ENCODE data around the gene CDKN2A. TPM values are rescaled to one million over a fixed set of nuclear protein-coding genes. Genes with fewer than 3 reads are reported as not detected.
A peak's percentile ranks its signal among the peaks of the same experiment; 100 is the strongest.

Gene CDKN2A
- total and polyA plus RNA-seq, 7 experiments from 2014 or later = 0.43 to 21.7 (median 0.95) TPM; not detected in 2

GRCh38 chr9:22009506-22009867 is 15.3 kb upstream of the CDKN2A start:
- ATAC-seq (peak; percentile 1), DNase-seq (no peak)
- peaks cover 0 to 18% (median 0%) of the 10 kb centered on the region in 11 donors for H3K9me3 Mint-ChIP-seq
- peaks cover 0 to 20% (median 3%) of the 10 kb centered on the region in 5 donors for H3K36me3 Mint-ChIP-seq
- Histone ChIP-seq H3K36me3 (ENCODE audit: control insufficient read depth in 2 of 3, insufficient read depth in 3 of 3, low read length in 3 of 3) (no peaks in the 10 kb centered on the region), H3K27me3 (ENCODE audit: control insufficient read depth in 2 of 2, insufficient read depth in 2 of 2, low read length in 2 of 2) (peaks cover 3 to 41% of the 10 kb centered on the region in 2 donors), H3K4me3 (ENCODE audit: low read length) (peak overlapping the region; percentile 57), H3K9me3 (ENCODE audit: control insufficient read depth in 2 of 3, low read length in 3 of 3) (no peaks in the 10 kb centered on the region), H3K27ac (ENCODE audit: low read depth, low read length) (no peak overlapping the region), H3K4me1 (ENCODE audit: control insufficient read depth in 2 of 2, insufficient read depth in 2 of 2, low read length in 2 of 2) (peaks cover 9 to 20% of the 10 kb centered on the region in 2 donors)
- ChIA-PET CTCF (interaction anchor here (0.5 to 3.7 kb wide), 6 partner anchors 9 to 442 kb away, joined by 3 to 48 read pairs (median 6); no protein-coding TSS in a partner anchor), POLR2A (no interaction called here)
- peaks cover 61 to 78% (median 65%) of the 10 kb centered on the region in 5 donors for H3K27me3 Mint-ChIP-seq
- intact Hi-C loops (cut with micrococcal nuclease) = loop anchor here (1.0 to 10.0 kb wide), 7 partner anchors 25 to 445 kb away; no protein-coding TSS in a partner anchor
- H3K4me1 Mint-ChIP-seq = peaks cover 17 to 32% (median 23%) of the 10 kb centered on the region in 7 donors
- H3K27ac Mint-ChIP-seq = peak overlapping the region in 1 of 9 donors; percentile 14
- H3K4me3 Mint-ChIP-seq = peak overlapping the region; percentile 25 to 86 (median 69)

GRCh38 chr9:22008717-22009505 is 14.7 kb upstream of the CDKN2A start, which contains the start of gene CDKN2B:
Gene CDKN2B (minus strand): TSS chr9:22009305. CDS start chr9:22008953, 352 bp downstream.
- DNase-seq = peak in 6 of 9 donors; percentile 30 to 82 (median 53)
- H3K36me3 Mint-ChIP-seq = peaks cover 0 to 20% (median 3%) of the 10 kb centered on the region in 5 donors
- peak; percentile 90 for ATAC-seq
- peak within 1 kb of the TSS; percentile 57 for H3K4me3 ChIP-seq (ENCODE audit: low read length)
- CTCF ChIA-PET = interaction anchor here (0.6 to 3.7 kb wide), 9 partner anchors 10 to 816 kb away, joined by 3 to 48 read pairs (median 4); no protein-coding TSS in a partner anchor
- H3K27ac ChIP-seq (ENCODE audit: low read depth, low read length) = no peak within 1 kb of the TSS
- H3K9me3 Mint-ChIP-seq = peaks cover 0 to 18% (median 0%) of the 10 kb centered on the region in 11 donors
- peaks cover 3 to 47% of the 10 kb centered on the region in 2 donors for H3K27me3 ChIP-seq (ENCODE audit: control insufficient read depth in 2 of 2, insufficient read depth in 2 of 2, low read length in 2 of 2)
- H3K27ac Mint-ChIP-seq = peak within 1 kb of the TSS in 2 of 9 donors; percentile 14 to 61
- intact Hi-C loops (cut with micrococcal nuclease) = loop anchor here (1.0 to 10.0 kb wide), 11 partner anchors 14 to 446 kb away; no protein-coding TSS in a partner anchor
- H3K4me1 ChIP-seq (ENCODE audit: control insufficient read depth in 2 of 2, insufficient read depth in 2 of 2, low read length in 2 of 2) = peaks cover 9 to 20% of the 10 kb centered on the region in 2 donors
- H3K9me3 ChIP-seq (ENCODE audit: control insufficient read depth in 2 of 3, low read length in 3 of 3) = no peaks in the 10 kb centered on the region
- peaks cover 17 to 32% (median 23%) of the 10 kb centered on the region in 7 donors for H3K4me1 Mint-ChIP-seq
- peaks cover 67 to 84% (median 71%) of the 10 kb centered on the region in 5 donors for H3K27me3 Mint-ChIP-seq
- H3K36me3 ChIP-seq (ENCODE audit: control insufficient read depth in 2 of 3, insufficient read depth in 3 of 3, low read length in 3 of 3) = no peaks in the 10 kb centered on the region
- H3K4me3 Mint-ChIP-seq = peak within 1 kb of the TSS; percentile 46 to 86 (median 71)
- POLR2A ChIA-PET = interaction anchor here (0.6 to 1.5 kb wide), 2 partner anchors 10 to 439 kb away, joined by 3 to 4 read pairs; no protein-coding TSS in a partner anchor

DNA sequence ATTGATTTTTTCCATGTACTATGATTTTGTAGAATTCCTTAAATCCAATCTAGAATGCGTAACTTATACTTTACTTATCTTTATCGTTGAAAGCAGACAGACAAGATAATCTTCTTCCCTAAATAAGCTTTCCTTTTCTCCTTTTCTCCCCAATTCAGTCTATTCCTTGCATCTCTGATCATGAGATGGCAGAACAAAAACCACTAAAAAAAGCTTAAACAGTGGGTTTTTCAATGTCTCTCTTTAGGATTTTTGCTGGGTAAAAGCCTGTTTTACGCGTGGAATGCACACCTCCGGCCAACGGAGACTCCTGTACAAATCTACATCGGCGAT is 14.2 kb upstream of the CDKN2A start:
- Histone ChIP-seq H3K36me3 (ENCODE audit: control insufficient read depth in 2 of 3, insufficient read depth in 3 of 3, low read length in 3 of 3) (no peaks in the 10 kb centered on the region), H3K4me1 (ENCODE audit: control insufficient read depth in 2 of 2, insufficient read depth in 2 of 2, low read length in 2 of 2) (peaks cover 9 to 20% of the 10 kb centered on the region in 2 donors), H3K27me3 (ENCODE audit: control insufficient read depth in 2 of 2, insufficient read depth in 2 of 2, low read length in 2 of 2) (peaks cover 3 to 52% of the 10 kb centered on the region in 2 donors), H3K27ac (ENCODE audit: low read depth, low read length) (no peak overlapping the region), H3K4me3 (ENCODE audit: low read length) (peak overlapping the region; percentile 57), H3K9me3 (ENCODE audit: control insufficient read depth in 2 of 3, low read length in 3 of 3) (no peaks in the 10 kb centered on the region)
- Mint-ChIP-seq H3K4me1 (peaks cover 17 to 32% (median 23%) of the 10 kb centered on the region in 7 donors), H3K9me3 (peaks cover 0 to 22% (median 0%) of the 10 kb centered on the region in 11 donors), H3K27me3 (peaks cover 68 to 83% (median 74%) of the 10 kb centered on the region in 5 donors), H3K27ac (peak overlapping the region in 1 of 9 donors; percentile 61), H3K36me3 (peaks cover 0 to 20% (median 3%) of the 10 kb centered on the region in 5 donors), H3K4me3 (peak overlapping the region; percentile 33 to 86 (median 70))
- CTCF ChIA-PET = interaction anchor here (0.6 to 3.7 kb wide), 9 partner anchors 10 to 816 kb away, joined by 3 to 48 read pairs (median 4); no protein-coding TSS in a partner anchor
- POLR2A ChIA-PET = interaction anchor here (1.1 to 1.5 kb wide), 2 partner anchors 9 to 192 kb away, joined by 3 to 4 read pairs; no protein-coding TSS in a partner anchor
- intact Hi-C loops (cut with micrococcal nuclease) = loop anchor here (1.0 to 10.0 kb wide), 10 partner anchors 13 to 446 kb away; no protein-coding TSS in a partner anchor
- ATAC-seq (no peak), DNase-seq (no peak)

GRCh38 chr9:22005702-22006606 is 11.8 kb upstream of the CDKN2A start:
- Histone ChIP-seq H3K4me1 (ENCODE audit: control insufficient read depth in 2 of 2, insufficient read depth in 2 of 2, low read length in 2 of 2) (peaks cover 9 to 20% of the 10 kb centered on the region in 2 donors), H3K27me3 (ENCODE audit: control insufficient read depth in 2 of 2, insufficient read depth in 2 of 2, low read length in 2 of 2) (peaks cover 8 to 55% of the 10 kb centered on the region in 2 donors), H3K4me3 (ENCODE audit: low read length) (no peak overlapping the region), H3K9me3 (ENCODE audit: control insufficient read depth in 2 of 3, low read length in 3 of 3) (no peaks in the 10 kb centered on the region), H3K36me3 (ENCODE audit: control insufficient read depth in 2 of 3, insufficient read depth in 3 of 3, low read length in 3 of 3) (no peaks in the 10 kb centered on the region), H3K27ac (ENCODE audit: low read depth, low read length) (no peak overlapping the region)
- POLR2A ChIA-PET = no interaction called here
- H3K9me3 Mint-ChIP-seq = peaks cover 0 to 16% (median 0%) of the 10 kb centered on the region in 11 donors
- peaks cover 17 to 32% (median 23%) of the 10 kb centered on the region in 7 donors for H3K4me1 Mint-ChIP-seq
- H3K27ac Mint-ChIP-seq = peak overlapping the region in 1 of 9 donors; percentile 24
- H3K27me3 Mint-ChIP-seq = peaks cover 76 to 87% (median 79%) of the 10 kb centered on the region in 5 donors
- ATAC-seq (no peak), DNase-seq (peak in 1 of 9 donors; percentile 28)
- H3K4me3 Mint-ChIP-seq = peak overlapping the region in 3 of 10 donors; percentile 10 to 52 (median 30)
- peaks cover 0 to 12% (median 0%) of the 10 kb centered on the region in 5 donors for H3K36me3 Mint-ChIP-seq
- intact Hi-C loops (cut with micrococcal nuclease) = loop anchor here in 1 of 2 donors (1.0 to 10.0 kb wide), 2 partner anchors 12 to 449 kb away; partner anchors contain the start of genes CDKN2A and CDKN2B-AS1
- CTCF ChIA-PET = interaction anchor here (3.3 to 3.7 kb wide), 2 partner anchors 188 to 193 kb away, joined by 17 to 48 read pairs; no protein-coding TSS in a partner anchor

- Histone ChIP-seq H3K36me3 (ENCODE audit: control insufficient read depth in 2 of 3, insufficient read depth in 3 of 3, low read length in 3 of 3) (no peaks in the 10 kb centered on the region), H3K27me3 (ENCODE audit: control insufficient read depth in 2 of 2, insufficient read depth in 2 of 2, low read length in 2 of 2) (peaks cover 8 to 51% of the 10 kb centered on the region in 2 donors), H3K4me3 (ENCODE audit: low read length) (no peak overlapping the region), H3K9me3 (ENCODE audit: control insufficient read depth in 2 of 3, low read length in 3 of 3) (no peaks in the 10 kb centered on the region), H3K4me1 (ENCODE audit: control insufficient read depth in 2 of 2, insufficient read depth in 2 of 2, low read length in 2 of 2) (peaks cover 9 to 20% of the 10 kb centered on the region in 2 donors), H3K27ac (ENCODE audit: low read depth, low read length) (no peak overlapping the region)
- intact Hi-C loops (cut with micrococcal nuclease) = loop anchor here in 1 of 2 donors (1.0 to 10.0 kb wide), 2 partner anchors 11 to 450 kb away; partner anchors contain the start of genes CDKN2A and CDKN2B-AS1
- Mint-ChIP-seq H3K4me3 (peak overlapping the region in 4 of 10 donors; percentile 6 to 52 (median 20)), H3K4me1 (peaks cover 17 to 29% (median 23%) of the 10 kb centered on the region in 7 donors), H3K36me3 (peaks cover 0 to 12% (median 0%) of the 10 kb centered on the region in 5 donors), H3K27me3 (peaks cover 71 to 85% (median 75%) of the 10 kb centered on the region in 5 donors), H3K27ac (peak overlapping the region in 2 of 9 donors; percentile 24 to 48), H3K9me3 (peaks cover 0 to 16% (median 0%) of the 10 kb centered on the region in 11 donors)
- no peak for DNase-seq
- CTCF ChIA-PET = no interaction called here
- ATAC-seq = no peak
- POLR2A ChIA-PET = no interaction called here
Measured at GRCh38 chr9:22005021-22005701, 11.0 kb upstream of the CDKN2A start.
